Stimulated activated CD4-positive, alpha-beta T cell treated with anti-CD3 and anti-CD28 coated beads, Interleukin-12 subunit alpha, Interleukin-12 subunit beta, amount 100 ng/mL, for 48 hours (primary cell): ENCODE data around the gene CISTR.
"Not testable (repeated sequence)": the region's sequence is repeated elsewhere in the genome, so short reads cannot be mapped to it uniquely, and the experiment has no call there.

Experiments used
- DNase-seq, 3 donors: peaks; one replicate each; pipeline ENCODE4 v3.0.0-alpha.2; 2020; ENCODE audit warnings: low read depth in 2 of 3, low spot score in 1 of 3

Gene CISTR

DNA sequence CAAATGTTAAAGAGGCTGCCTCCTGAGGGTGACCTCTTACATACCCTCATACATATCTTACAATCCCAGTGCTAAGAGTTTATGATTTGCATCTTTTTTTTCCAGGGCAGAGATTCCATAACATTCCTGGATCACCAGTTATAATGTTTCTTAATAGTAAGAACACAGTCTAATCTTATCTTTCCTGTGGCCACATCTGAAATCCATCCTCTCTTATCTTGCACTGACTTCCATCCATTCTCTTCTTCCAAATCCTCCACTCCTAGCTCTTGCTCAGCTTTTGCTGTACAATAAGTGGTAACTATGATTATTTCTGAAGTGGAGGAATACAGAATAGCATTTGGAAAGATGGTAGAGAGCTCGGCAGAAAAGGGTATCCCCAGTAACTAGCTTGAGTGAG lies 30.8 kb downstream of the CISTR start:
- DNase-seq: no peak

DNA sequence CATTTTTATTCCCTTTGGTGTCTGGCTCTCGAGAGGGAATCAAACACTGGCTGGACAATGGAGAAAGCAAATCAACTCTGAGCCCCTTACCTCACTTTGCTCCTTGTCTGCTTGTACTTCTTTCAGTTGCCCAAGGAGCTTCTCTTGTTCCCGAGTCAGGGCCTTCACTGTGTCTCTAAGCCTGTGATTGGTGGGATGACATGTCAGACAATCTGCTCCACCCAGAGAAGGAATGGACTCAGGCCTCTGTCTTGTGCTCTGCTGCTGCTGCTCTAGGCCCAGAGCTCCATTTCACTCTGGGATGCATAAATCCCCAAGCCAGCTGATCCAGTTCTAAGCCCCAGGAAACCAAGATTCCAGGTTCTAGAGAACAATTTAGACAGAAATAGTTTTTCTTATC lies 32.1 kb downstream of the CISTR start:
- DNase-seq: no peak

DNA sequence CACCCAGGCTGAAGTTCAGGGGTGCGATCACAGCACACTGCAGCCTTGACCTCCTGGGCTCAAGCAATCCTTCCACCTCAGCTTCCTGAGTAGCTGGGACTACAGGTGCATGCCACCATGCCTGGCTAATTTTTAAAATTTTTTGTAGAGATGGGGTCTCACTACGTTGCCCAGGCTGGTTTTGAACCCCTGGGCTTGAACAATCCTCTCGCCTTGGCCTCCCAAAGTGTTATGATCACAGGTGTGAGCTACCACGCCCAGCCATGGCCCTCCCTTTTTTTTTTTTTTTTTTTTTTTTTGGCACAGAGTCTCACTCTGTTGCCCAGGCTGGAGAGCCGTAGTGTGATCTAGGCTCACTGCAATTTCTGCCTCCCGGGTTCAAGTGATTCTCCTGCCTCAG lies 33.2 kb downstream of the CISTR start:
- not testable (repeated sequence) for DNase-seq

DNA sequence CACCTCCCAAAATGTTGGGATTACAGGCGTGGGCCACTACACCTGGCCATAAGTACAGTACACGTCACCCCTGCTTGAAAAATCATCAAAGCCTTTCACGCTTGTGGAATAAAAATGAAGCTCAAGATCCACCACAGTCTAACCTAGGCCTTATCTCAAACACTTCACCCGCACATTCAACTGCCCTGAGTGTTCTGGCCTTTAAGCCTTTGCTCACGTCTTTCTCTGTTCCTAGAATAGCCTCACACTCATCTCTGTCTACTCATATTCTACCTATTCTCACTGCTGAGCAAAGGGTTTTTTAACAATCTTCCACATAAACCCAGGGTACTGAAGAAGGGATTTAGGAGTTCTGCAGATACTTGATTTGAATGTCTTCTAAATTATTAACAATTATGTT lies 34.5 kb downstream of the CISTR start:
- DNase-seq: no peak

DNA sequence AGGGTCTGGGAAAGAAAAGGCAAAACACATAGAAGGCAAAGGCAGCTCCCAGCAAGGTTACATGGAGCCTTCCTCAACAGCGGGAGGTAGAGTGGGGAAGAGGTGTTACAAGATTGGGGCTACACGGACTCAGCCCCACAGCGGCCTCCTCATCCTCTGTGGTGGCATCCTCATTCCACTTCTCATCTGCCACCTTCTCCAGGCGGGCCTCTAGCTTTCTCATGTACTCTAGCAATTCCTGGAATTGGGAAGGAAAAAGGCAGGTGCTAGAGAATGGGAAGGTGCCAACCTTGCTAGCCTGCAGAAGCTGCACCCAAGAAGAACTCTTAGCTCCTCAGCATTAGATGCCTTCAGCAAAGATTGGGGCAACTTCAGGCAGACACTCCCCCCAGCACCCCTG lies 37.8 kb downstream of the CISTR start:
- no peak for DNase-seq

DNA sequence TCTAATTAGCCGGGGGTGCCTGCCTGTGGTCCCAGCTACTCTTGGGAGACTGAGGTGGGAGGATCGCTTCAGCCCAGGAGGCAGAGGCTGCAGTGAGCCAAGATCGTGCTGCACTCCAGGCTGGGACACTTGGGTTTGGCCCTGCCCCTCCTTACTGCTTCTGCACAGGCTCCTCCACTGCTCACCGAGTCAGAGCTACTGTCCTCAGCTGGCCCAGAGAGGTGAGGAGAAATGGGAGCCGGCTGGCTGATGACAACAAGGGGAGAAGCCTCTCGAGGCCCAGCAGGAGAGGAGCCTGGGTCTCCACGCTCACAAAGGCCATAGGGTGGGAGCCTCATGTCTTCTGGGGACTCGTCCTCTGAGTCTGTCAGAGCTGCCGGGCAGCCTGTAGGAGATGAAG lies 38.3 kb downstream of the CISTR start:
- DNase-seq: no peak

DNA sequence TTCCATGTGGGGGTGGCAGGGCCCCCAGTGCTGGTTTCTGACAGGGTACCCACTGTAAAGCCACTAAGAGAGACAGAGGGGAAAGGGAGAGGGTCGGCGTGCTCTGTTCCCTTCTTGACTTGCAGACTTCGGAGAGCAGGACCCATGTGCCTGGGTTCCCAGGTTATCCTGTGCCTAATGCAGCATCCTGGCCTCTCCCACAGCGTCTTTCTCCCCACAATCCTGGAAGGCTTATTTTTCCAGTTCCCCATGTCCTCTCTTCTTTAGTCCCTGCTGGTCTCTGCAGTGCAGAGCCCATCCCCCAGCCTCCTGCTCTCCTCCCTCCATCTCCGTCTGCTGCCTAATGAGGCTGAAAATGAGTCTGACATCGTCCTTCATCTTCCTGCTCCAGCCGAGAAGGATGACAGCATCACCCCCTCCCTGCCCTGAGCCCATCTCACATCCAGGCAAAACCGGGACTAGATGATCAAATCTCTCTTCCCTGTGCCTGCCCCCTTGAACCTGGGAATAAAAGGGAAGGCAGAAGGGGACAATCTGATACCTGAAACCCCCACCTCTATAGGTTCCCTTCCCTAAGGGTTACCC lies 39.6 kb downstream of the CISTR start:
- no peak for DNase-seq

DNA sequence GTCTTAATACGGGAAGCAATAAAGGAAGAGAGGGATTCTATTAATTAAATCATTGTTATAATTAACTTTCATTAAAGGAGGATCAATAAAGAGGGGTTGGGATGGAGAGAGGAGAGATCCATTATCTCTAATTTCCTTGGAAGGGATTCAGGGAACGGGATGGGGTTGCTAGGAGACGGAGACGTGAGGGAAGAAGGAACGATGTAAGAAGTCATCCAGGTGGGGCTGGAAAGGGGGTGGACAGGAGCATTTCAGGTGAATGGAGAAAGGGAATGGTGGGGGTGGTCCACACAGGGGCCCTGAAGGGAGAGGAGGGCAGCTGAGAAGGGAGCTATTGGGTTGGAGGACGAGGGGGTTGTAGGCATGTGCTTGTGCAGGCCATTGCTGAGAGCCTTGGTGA lies 41.7 kb downstream of the CISTR start:
- no peak for DNase-seq

DNA sequence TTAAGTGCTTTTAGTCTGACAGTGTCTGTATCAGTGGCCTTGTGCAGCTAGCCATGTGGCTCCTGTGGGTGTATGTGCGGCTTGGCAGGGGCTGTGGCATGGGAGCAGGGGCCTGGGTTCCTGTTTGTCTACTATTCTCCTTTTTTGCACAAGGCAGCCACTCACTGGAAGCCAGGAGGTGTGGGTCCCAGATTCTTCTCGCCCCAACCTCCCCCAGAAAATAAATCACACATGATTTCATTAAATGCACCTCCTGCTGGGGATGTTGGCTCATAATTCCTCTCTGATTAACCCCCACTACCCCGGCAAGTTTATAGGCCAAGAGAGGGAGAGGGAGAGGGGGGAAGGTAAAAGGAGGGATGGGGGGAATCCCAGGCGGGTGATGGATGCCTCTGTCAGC lies 42.1 kb downstream of the CISTR start:
- DNase-seq: no peak

DNA sequence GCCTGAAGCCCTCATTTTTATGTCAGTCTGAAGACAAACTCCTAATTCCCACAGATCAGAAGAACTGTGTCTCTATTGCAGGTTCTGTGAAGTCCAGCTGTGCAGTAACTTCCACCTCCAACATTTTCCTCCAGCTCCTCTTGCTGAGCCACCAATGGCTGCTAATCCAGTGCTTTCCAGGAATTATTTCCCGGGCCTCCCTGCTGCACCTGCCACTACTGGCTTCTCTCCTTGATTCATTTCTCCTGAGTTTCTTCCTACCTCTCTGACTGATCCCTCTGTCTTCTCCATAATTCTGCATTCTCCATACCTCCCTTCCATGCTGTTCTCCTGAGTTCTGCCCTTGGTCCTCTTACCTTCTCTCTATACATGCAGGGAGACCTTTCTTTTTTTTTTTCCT lies 45.7 kb downstream of the CISTR start:
- DNase-seq: no peak

DNA sequence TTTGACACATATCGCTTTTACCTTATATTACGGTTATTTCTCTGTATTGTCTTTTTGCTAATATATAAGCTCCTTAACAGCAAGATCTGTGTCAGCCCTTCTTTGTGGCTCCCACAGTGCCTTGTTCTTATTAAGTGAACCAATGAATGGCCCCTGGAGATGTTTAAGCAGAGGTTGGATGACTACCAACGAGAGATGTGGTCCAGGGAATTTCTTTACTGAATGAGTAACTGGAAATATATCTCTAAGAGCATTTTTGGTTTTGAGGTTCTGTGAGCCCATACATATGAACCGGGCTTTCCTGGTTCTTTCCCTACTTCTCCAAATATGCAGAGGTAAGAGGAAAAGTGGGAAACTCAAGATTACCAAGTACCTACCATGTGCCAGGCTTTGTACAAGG lies 48.0 kb downstream of the CISTR start:
- DNase-seq: no peak

DNA sequence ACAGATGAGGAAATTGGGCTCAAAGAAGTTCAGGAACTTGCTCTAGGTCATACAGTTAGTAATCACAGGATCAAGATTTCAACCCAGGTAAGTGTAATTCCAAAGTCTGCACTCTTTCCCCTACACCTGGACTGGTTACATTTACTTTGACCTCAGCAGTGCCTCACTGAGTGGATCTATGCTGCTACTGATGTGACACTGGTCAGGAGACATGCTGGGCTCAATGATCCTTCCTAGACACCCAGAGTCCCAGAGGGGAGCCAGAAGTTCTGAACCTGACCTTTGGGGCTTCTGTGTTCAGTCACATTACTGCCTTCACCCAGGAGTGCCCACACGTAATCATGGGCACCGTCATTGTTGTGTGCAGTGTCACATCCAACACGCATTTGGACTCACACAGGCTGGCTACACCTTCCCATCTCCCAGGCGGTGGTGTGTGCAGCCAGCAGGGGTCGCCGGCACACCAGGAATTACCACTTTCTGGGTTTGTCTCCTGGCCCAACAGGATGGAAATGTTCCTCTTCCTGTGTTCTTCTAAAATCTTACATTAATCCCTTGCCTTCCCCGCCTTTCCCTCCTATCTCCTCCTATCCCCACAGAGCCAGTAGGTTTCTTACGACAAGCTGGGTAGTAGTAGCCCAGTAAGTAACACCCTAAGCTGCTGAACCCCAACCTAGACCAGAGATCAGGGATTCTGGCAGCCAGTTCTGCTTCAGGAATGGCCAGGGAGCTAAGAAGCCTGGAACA lies 50.1 kb downstream of the CISTR start:
- DNase-seq: peak; percentile 53 to 72 (median 67)

DNA sequence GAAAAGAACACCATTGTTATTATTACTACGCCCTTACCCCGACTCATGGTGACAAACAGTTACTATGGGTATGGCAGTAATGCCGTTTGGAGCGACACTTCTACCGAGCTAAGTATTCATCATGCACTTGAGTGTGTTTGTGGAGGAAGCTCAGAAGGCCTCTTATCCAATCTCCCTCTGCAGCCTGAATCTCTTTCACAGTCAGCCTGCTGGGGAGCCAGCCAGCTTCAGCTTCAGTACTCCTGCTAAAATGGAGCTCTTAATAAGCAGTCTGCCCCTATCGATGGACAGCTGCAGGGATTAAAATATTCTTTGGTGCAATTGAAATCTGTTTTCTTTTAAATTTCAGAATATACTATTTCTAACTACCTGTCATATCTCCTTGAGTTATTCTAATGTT lies 51.2 kb downstream of the CISTR start:
- DNase-seq: no peak

DNA sequence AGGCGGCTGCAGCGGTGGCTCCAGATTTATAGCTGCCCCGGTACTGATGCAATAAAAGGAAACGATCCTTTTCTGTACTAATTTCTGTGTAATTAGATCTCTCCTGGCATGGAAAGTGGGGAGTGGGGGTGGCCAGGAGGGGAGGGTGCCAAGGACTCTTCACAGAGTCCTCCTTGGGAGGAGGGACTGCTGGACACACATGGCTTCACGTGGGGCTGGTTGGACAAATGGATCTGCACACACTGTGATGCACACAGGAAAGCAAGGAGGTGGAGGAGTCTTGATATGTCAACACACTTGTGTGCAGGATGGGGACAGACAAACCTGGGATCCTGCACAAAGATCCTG lies 52.1 kb downstream of the CISTR start:
- DNase-seq: no peak

DNA sequence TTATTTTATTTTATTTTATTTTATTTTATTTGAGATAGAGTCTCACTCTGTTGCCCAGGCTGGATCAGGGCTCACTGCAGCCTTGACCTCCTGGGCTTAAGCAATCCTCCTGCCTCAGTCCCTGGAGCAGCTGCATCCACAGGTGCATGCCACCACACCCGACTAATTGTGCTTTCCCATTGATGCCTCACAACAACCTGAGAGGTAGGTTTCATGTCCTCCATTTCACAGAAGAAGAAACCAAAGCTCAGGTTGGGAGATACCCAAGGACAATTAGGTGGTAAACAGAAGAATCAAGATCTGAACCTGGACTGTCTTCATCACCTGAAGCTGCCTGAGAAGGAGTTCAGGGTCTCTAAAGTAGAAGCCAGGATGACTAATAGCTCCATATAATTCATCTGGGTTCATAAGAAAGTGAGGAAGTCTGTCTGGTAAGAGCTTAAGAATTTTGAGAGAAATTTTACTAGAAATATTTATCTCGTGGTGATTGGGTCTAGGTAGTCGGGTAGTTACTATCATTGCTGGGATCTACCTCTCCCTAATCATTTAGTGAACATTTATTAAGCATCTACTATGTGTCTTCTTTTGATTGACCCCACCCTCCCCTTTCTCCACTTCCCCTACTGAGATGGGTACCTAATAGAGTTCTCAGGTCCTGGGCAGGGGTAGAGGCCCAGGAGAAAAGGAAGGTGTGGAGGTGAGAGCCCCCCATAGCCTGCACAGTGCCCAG lies 52.7 kb downstream of the CISTR start:
- no peak for DNase-seq

DNA sequence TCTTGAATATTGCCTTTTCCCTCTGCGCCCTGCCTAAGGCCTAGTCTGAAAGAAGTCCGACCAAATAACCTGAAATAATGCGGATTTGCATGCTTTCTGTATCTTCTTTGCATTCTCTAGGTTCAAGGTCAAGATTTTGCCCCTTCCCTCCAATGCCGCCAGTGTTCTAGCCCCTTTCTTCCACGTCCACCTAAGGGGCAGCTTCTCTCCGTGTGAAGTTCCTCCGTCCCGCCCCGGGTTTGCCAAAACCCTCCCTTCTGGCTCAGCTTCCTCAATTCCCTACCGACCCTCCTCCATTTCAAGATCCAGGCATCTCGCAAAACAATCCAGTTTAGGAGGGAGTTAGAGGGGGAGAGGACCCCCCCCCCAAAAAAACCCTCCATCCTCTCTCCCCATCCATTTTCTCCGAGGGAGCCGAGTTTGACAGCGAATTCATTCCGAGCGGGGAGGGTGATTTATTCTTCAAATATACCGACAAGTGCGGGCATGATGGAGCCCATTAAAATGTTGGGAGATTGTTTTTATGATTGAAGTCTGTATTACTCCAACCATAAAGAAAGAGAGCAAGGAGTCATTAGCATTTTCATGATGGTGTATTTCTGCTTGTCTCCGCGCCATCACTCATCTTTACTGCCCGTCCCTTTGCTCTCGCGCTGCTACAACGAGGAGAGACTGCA lies 55.0 kb downstream of the CISTR start:
- DNase-seq: no peak
